ENCODE results near the gene HYI. TPM values are rescaled to one million over a fixed set of nuclear protein-coding genes. Genes with fewer than 3 reads are reported as not detected.
"Not testable (repeated sequence)": the region's sequence is repeated elsewhere in the genome, so short reads cannot be mapped to it uniquely, and the experiment has no call there.

HYI gene
- total and polyA plus RNA-seq, 11 donors = 8.1 to 33.0 (median 20.9) TPM

- no peaks in the 10 kb centered on the region for H3K27me3 ChIP-seq
- H3K36me3 ChIP-seq = peaks cover 2 to 97% (median 88%) of the 10 kb centered on the region in 9 donors
- peaks cover 0 to 7% (median 0%) of the 10 kb centered on the region in 12 donors for H3K4me1 ChIP-seq
- intact Hi-C loops (cut with DNase I) = loop anchor here in 4 of 10 donors (2.0 to 5.0 kb wide), 3 partner anchors 183 to 193 kb away; no protein-coding TSS in a partner anchor
- no peak overlapping the region for H3K27ac ChIP-seq
- 95 to 97% (median 95%) methylated on average over 13 of the region's 13 CpGs for WGBS, 4 donors
- ATAC-seq (no peak), DNase-seq (no peak)
- no peaks in the 10 kb centered on the region for H3K9me3 ChIP-seq
- TF ChIP-seq POLR2A (IDR thresholded peaks at IDR 0.05) (no peak), CTCF (IDR thresholded peaks at IDR 0.05) (no peak)
- no peak overlapping the region for H3K4me3 ChIP-seq
These were observed 33.9 kb downstream of the HYI start for GRCh38 chr1:43419627-43420425.

GRCh38 chr1:43418858-43419257 is 34.9 kb downstream of the HYI start:
- Histone ChIP-seq H3K4me3 (no peak overlapping the region), H3K9me3 (no peaks in the 10 kb centered on the region), H3K36me3 (peaks cover 2 to 89% (median 79%) of the 10 kb centered on the region in 9 donors), H3K4me1 (peaks cover 0 to 7% (median 0%) of the 10 kb centered on the region in 12 donors), H3K27me3 (no peaks in the 10 kb centered on the region), H3K27ac (no peak overlapping the region)
- DNase-seq (no peak), ATAC-seq (no peak)
- TF ChIP-seq CTCF (IDR thresholded peaks at IDR 0.05) (no peak), POLR2A (IDR thresholded peaks at IDR 0.05) (no peak)
- intact Hi-C loops (cut with DNase I) = loop anchor here in 4 of 10 donors (2.0 to 5.0 kb wide), 3 partner anchors 182 to 192 kb away; no protein-coding TSS in a partner anchor
- WGBS, 4 donors = 84 to 93% (median 89%) methylated on average over 4 of the region's 4 CpGs

GRCh38 chr1:43415901-43416300 is 37.8 kb downstream of the HYI start:
- H3K27ac ChIP-seq = peak overlapping the region in 4 of 12 donors; percentile 0 to 46 (median 29)
- peaks cover 2 to 73% (median 60%) of the 10 kb centered on the region in 9 donors for H3K36me3 ChIP-seq
- no peaks in the 10 kb centered on the region for H3K27me3 ChIP-seq
- TF ChIP-seq CTCF (IDR thresholded peaks at IDR 0.05) (no peak), POLR2A (IDR thresholded peaks at IDR 0.05) (no peak)
- ATAC-seq = peak in 2 of 4 donors; percentile 33 to 46
- no peaks in the 10 kb centered on the region for H3K9me3 ChIP-seq
- no peak for DNase-seq
- no peak overlapping the region for H3K4me3 ChIP-seq
- intact Hi-C loops (cut with DNase I) = loop anchor here in 6 of 10 donors (1.0 to 5.0 kb wide), 5 partner anchors 177 to 189 kb away; no protein-coding TSS in a partner anchor
- WGBS, 4 donors = 55 to 74% (median 59%) methylated on average over 5 of the region's 5 CpGs
- peaks cover 0 to 7% (median 0%) of the 10 kb centered on the region in 12 donors for H3K4me1 ChIP-seq

- TF ChIP-seq CTCF (IDR thresholded peaks at IDR 0.05) (peak; percentile 52 to 74 (median 64)), POLR2A (IDR thresholded peaks at IDR 0.05) (no peak)
- no peaks in the 10 kb centered on the region for H3K9me3 ChIP-seq
- H3K27me3 ChIP-seq = no peaks in the 10 kb centered on the region
- H3K27ac ChIP-seq = no peak overlapping the region
- WGBS, 4 donors = 73 to 81% (median 80%) methylated on average over 5 of the region's 5 CpGs
- no peak overlapping the region for H3K4me3 ChIP-seq
- peak in 2 of 5 donors; percentile 36 to 44 for DNase-seq
- H3K4me1 ChIP-seq = peaks cover 0 to 7% (median 0%) of the 10 kb centered on the region in 12 donors
- peaks cover 0 to 73% (median 56%) of the 10 kb centered on the region in 9 donors for H3K36me3 ChIP-seq
- peak; percentile 77 to 86 (median 78) for ATAC-seq
- intact Hi-C loops (cut with DNase I) = loop anchor here in 8 of 10 donors (1.0 to 5.0 kb wide), 6 partner anchors 176 to 188 kb away; no protein-coding TSS in a partner anchor
These were observed 39.0 kb downstream of the HYI start for GRCh38 chr1:43414634-43415223.

- H3K27me3 ChIP-seq; ATAC-seq; DNase-seq; intact Hi-C loops (cut with DNase I); H3K9me3 ChIP-seq; H3K4me3 ChIP-seq; H3K4me1 ChIP-seq; H3K27ac ChIP-seq: not testable (repeated sequence)
- WGBS, 4 donors = 96 to 100% (median 98%) methylated on average over 1 of the region's 1 CpG
- peaks cover 2 to 73% (median 53%) of the 10 kb centered on the region in 9 donors for H3K36me3 ChIP-seq
These were observed 40.3 kb downstream of the HYI start for GRCh38 chr1:43413426-43413825.

Data from heart left ventricle (tissue), 16 donors.